T-cell (primary cell): ENCODE results near the gene CEP112. TPM values are rescaled to one million over a fixed set of nuclear protein-coding genes. Genes with fewer than 3 reads are reported as not detected.

Experiments used
- ATAC-seq, 4 experiments: fragments of 200-7000 bp in 3 of 4; fragments of 150-1000 bp in 1 of 4; cut with Tn5 transposase; replicated peaks in 1 of 4; 1 replicate in 3 of 4; 2 replicates in 1 of 4; pipeline ENCODE4 v1.10.0; 2021; ENCODE audit warnings: moderate library complexity in 3 of 4, mild to moderate bottlenecking in 2 of 4, moderate number of reproducible peaks in 1 of 4
- CTCF ChIA-PET, 2 donors: fragments of 300-600 bp; sonication (Branson Sonifier 250); formaldehyde crosslinking; loops; one replicate each; lab custom pipeline; 2022; ENCODE audit warnings: antibody characterized with exemption in 2 of 2; lab: Charles Lee
- POLR2A ChIA-PET, 2 donors: fragments of 300-600 bp; sonication (Branson Sonifier 250); formaldehyde crosslinking; loops; one replicate each; lab custom pipeline; 2022; ENCODE audit warnings: antibody characterized with exemption in 2 of 2; lab: Charles Lee
- DNase-seq, 35 experiments: peaks; one replicate each; pipeline versions ENCODE4 v3.0.0 to v3.0.0-alpha.2; 2013 to 2023
- H3K27ac ChIP-seq: one replicate; pipeline ENCODE4 v1.5.1; 2013; ENCODE audit warnings: low read length
- H3K27me3 ChIP-seq, 2 experiments: replicated peaks in 1 of 2; 1 replicate in 1 of 2; 2 replicates in 1 of 2; pipeline versions ENCODE4 v1.6.1 to v1.7.0; 2013; ENCODE audit warnings: low read length in 1 of 2, mixed read lengths in 1 of 2; ENCODE audit not compliant: control insufficient read depth in 2 of 2, insufficient read depth in 2 of 2; ENCODE audit errors: extremely low read depth in 1 of 2
- H3K36me3 ChIP-seq, 2 donors: 1 replicate in 1 of 2; 2 replicates in 1 of 2; pipeline versions ENCODE4 v1.6.1 to v1.7.0; 2013; ENCODE audit warnings: low read length in 1 of 2; ENCODE audit not compliant: control insufficient read depth in 2 of 2, insufficient read depth in 1 of 2; ENCODE audit errors: extremely low read depth in 1 of 2
- H3K4me1 ChIP-seq, 2 experiments: 1 replicate in 1 of 2; 2 replicates in 1 of 2; pipeline versions ENCODE4 v1.6.1 to v1.7.0; 2013; ENCODE audit warnings: low read length in 2 of 2, mixed read lengths in 1 of 2; ENCODE audit not compliant: insufficient read depth in 2 of 2, control insufficient read depth in 1 of 2; ENCODE audit errors: extremely low read depth in 1 of 2
- H3K4me3 ChIP-seq, 2 donors: 1 replicate in 1 of 2; 2 replicates in 1 of 2; pipeline versions ENCODE4 v1.5.1 to v1.7.0; 2013; ENCODE audit warnings: mild to moderate bottlenecking in 2 of 2, low read length in 1 of 2, moderate library complexity in 1 of 2; ENCODE audit not compliant: control insufficient read depth in 1 of 2; ENCODE audit errors: extremely low read depth in 1 of 2
- H3K9me3 ChIP-seq: 2 replicates; pipeline ENCODE4 v1.7.0; 2013
- H3K27ac Mint-ChIP-seq, 2 donors: one replicate each; pipeline ENCODE4 v1.8.0; 2020 to 2021; ENCODE audit warnings: mild to moderate bottlenecking in 2 of 2, mixed read lengths in 2 of 2
- H3K27me3 Mint-ChIP-seq, 2 donors: one replicate each; pipeline ENCODE4 v1.8.0; 2021 to 2022; ENCODE audit warnings: mixed read lengths in 2 of 2
- H3K36me3 Mint-ChIP-seq: one replicate; pipeline ENCODE4 v1.8.0; 2021; ENCODE audit warnings: mixed read lengths
- H3K4me1 Mint-ChIP-seq, 3 donors: one replicate each; pipeline ENCODE4 v1.8.0; 2020 to 2022; ENCODE audit warnings: mixed read lengths in 3 of 3, mild to moderate bottlenecking in 1 of 3
- H3K4me3 Mint-ChIP-seq, 3 donors: one replicate each; pipeline ENCODE4 v1.8.0; 2020 to 2022; ENCODE audit warnings: mild to moderate bottlenecking in 3 of 3, mixed read lengths in 3 of 3, moderate library complexity in 3 of 3
- H3K9me3 Mint-ChIP-seq, 3 donors: one replicate each; pipeline ENCODE4 v1.8.0; 2020 to 2022; ENCODE audit warnings: mixed read lengths in 3 of 3
- WGBS: methylation state at CpG from one replicate; pipeline ENCODE4 v1.1.5; 2013; ENCODE audit warnings: missing lambda C conversion rate; ENCODE audit not compliant: insufficient coverage; 5-methylcytosine and 5-hydroxymethylcytosine counted together
- total RNA-seq, 35 experiments: library from RNA in 6 of 35; stranded (reverse) in 6 of 35; fragments of 120-200 nt in 1 of 35; gene quantifications; one replicate each; pipeline versions ENCODE4 v1.2.1 to v1.2.4 and lab custom pipeline; 2013 to 2026

Gene CEP112
- total RNA-seq, 5 donors from 2014 or later (not counting 1 experiment from before 2014, with no cell fraction given) = 2.4 to 4.9 (median 4.5) TPM

- H3K27me3 ChIP-seq = no peaks in the 10 kb centered on the region
- no peaks in the 10 kb centered on the region for H3K4me1 ChIP-seq
- H3K9me3 ChIP-seq = no peaks in the 10 kb centered on the region
- H3K4me3 Mint-ChIP-seq = no peak overlapping the region
- H3K4me1 Mint-ChIP-seq = no peaks in the 10 kb centered on the region
- no peak overlapping the region for H3K27ac Mint-ChIP-seq
- CTCF ChIA-PET = no interaction called here
- no CpG with 5 or more reads among the region's 10 CpGs for WGBS
- ATAC-seq (no peak), DNase-seq (no peak)
- no peak overlapping the region for H3K4me3 ChIP-seq
- no peaks in the 10 kb centered on the region for H3K9me3 Mint-ChIP-seq
- H3K27ac ChIP-seq = no peak overlapping the region
- peaks cover 0 to 4% of the 10 kb centered on the region in 2 donors for H3K27me3 Mint-ChIP-seq
- H3K36me3 Mint-ChIP-seq = no peaks in the 10 kb centered on the region
- POLR2A ChIA-PET = interaction anchor here in 1 of 2 donors (0.5 kb wide), 1 partner anchor 77 kb away, joined by 4 read pairs; no protein-coding TSS in a partner anchor
- H3K36me3 ChIP-seq = no peaks in the 10 kb centered on the region
Measured at GRCh38 chr17:65902155-65902554, 289.8 kb downstream of the CEP112 start.

GRCh38 chr17:65901394-65901793 lies 290.5 kb downstream of the CEP112 start:
- Histone ChIP-seq H3K27me3 (no peaks in the 10 kb centered on the region), H3K27ac (no peak overlapping the region), H3K4me3 (no peak overlapping the region), H3K4me1 (no peaks in the 10 kb centered on the region), H3K36me3 (no peaks in the 10 kb centered on the region), H3K9me3 (no peaks in the 10 kb centered on the region)
- DNase-seq (no peak), ATAC-seq (no peak)
- ChIA-PET CTCF (no interaction called here), POLR2A (interaction anchor here in 1 of 2 donors (0.5 kb wide), 1 partner anchor 78 kb away, joined by 4 read pairs; no protein-coding TSS in a partner anchor)
- Mint-ChIP-seq H3K27me3 (peaks cover 0 to 4% of the 10 kb centered on the region in 2 donors), H3K9me3 (no peaks in the 10 kb centered on the region), H3K4me3 (no peak overlapping the region), H3K27ac (no peak overlapping the region), H3K36me3 (no peaks in the 10 kb centered on the region), H3K4me1 (no peaks in the 10 kb centered on the region)

DNA sequence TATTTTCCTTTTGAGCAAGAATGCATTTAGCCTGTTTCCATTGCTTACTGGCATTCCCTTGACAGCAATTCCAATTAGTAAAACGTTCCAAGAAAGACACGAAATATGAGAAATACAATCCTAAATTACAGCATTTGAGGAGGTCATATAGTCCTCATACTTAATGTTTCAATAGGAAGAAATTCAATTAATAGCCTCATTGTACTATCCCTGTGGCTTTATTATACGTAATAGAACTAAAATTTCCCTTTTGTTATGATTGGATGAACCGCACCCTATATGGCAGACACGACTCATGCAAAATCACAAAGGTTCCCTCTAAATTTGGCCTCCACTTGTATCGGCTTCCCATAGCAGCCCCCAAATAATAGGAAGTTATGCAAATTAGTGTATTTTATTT lies 291.7 kb downstream of the CEP112 start:
- ATAC-seq = no peak
- no CpG with 5 or more reads among the region's 6 CpGs for WGBS
- H3K4me3 Mint-ChIP-seq = no peak overlapping the region
- no peak overlapping the region for H3K27ac Mint-ChIP-seq
- H3K36me3 ChIP-seq = no peaks in the 10 kb centered on the region
- H3K4me3 ChIP-seq = no peak overlapping the region
- ChIA-PET CTCF (no interaction called here), POLR2A (no interaction called here)
- H3K4me1 Mint-ChIP-seq = no peaks in the 10 kb centered on the region
- H3K36me3 Mint-ChIP-seq = no peaks in the 10 kb centered on the region
- H3K27me3 ChIP-seq = no peaks in the 10 kb centered on the region
- DNase-seq = no peak
- H3K4me1 ChIP-seq = no peaks in the 10 kb centered on the region
- H3K9me3 Mint-ChIP-seq = no peaks in the 10 kb centered on the region
- H3K27ac ChIP-seq = no peak overlapping the region
- peaks cover 0 to 2% of the 10 kb centered on the region in 2 donors for H3K27me3 Mint-ChIP-seq
- no peaks in the 10 kb centered on the region for H3K9me3 ChIP-seq

DNA sequence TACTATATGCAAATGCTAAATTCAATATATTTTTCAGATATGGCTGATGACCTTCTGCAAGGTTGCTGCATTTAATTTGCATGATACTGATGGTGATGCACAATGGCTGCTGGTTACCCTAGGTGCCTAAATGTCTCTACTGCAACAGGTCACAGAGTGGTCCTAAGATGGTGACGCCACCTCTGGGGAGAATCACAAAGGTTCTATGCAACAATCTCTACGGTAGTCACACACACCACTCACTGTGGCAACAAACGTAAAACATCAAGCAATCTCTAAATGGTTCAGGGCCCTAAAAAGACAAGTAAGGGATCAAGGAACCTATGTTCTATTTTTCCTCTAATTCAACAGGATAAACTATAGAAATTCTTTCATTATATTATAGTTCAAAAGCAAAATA lies 293.3 kb downstream of the CEP112 start:
- Mint-ChIP-seq H3K27ac (no peak overlapping the region), H3K27me3 (no peaks in the 10 kb centered on the region), H3K4me3 (no peak overlapping the region), H3K36me3 (no peaks in the 10 kb centered on the region), H3K9me3 (no peaks in the 10 kb centered on the region), H3K4me1 (no peaks in the 10 kb centered on the region)
- CTCF ChIA-PET = no interaction called here
- no peaks in the 10 kb centered on the region for H3K36me3 ChIP-seq
- no peaks in the 10 kb centered on the region for H3K4me1 ChIP-seq
- H3K4me3 ChIP-seq = no peak overlapping the region
- no peak for ATAC-seq
- H3K27me3 ChIP-seq = no peaks in the 10 kb centered on the region
- WGBS = no CpG with 5 or more reads among the region's 3 CpGs
- no peaks in the 10 kb centered on the region for H3K9me3 ChIP-seq
- no peak for DNase-seq
- POLR2A ChIA-PET = no interaction called here
- H3K27ac ChIP-seq = no peak overlapping the region

GRCh38 chr17:65896889-65897288 lies 295.0 kb downstream of the CEP112 start:
- ChIA-PET POLR2A (no interaction called here), CTCF (no interaction called here)
- no peaks in the 10 kb centered on the region for H3K9me3 Mint-ChIP-seq
- H3K36me3 Mint-ChIP-seq = peaks cover 2% of the 10 kb centered on the region
- Histone ChIP-seq H3K9me3 (no peaks in the 10 kb centered on the region), H3K4me1 (no peaks in the 10 kb centered on the region), H3K4me3 (no peak overlapping the region), H3K27me3 (no peaks in the 10 kb centered on the region), H3K27ac (no peak overlapping the region), H3K36me3 (no peaks in the 10 kb centered on the region)
- no peaks in the 10 kb centered on the region for H3K27me3 Mint-ChIP-seq
- H3K4me1 Mint-ChIP-seq = no peaks in the 10 kb centered on the region
- H3K27ac Mint-ChIP-seq = no peak overlapping the region
- DNase-seq (no peak), ATAC-seq (no peak)
- H3K4me3 Mint-ChIP-seq = no peak overlapping the region

DNA sequence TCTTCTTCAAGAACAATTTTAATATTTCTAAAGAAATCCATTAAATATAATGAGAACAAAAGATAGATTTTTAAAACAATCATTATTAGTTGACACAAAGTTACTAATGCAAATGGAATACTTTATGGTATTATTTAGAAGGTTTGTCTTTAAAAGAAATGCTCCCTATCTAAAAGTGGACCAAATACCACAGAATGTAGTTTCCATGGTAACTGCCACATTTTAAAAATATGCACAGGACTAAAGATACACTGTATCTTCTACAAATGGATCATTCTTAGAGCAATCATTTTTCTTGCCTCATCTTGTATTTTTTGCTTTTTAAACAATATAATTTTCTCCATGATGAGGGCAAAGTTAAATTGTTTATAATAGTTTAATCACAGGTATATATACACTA lies 296.0 kb downstream of the CEP112 start:
- Mint-ChIP-seq H3K36me3 (peaks cover 2% of the 10 kb centered on the region), H3K27ac (no peak overlapping the region), H3K4me1 (no peaks in the 10 kb centered on the region), H3K4me3 (no peak overlapping the region), H3K9me3 (no peaks in the 10 kb centered on the region), H3K27me3 (no peaks in the 10 kb centered on the region)
- Histone ChIP-seq H3K36me3 (no peaks in the 10 kb centered on the region), H3K4me1 (no peaks in the 10 kb centered on the region), H3K9me3 (no peaks in the 10 kb centered on the region), H3K27me3 (no peaks in the 10 kb centered on the region), H3K27ac (no peak overlapping the region), H3K4me3 (no peak overlapping the region)
- no peak for ATAC-seq
- ChIA-PET POLR2A (no interaction called here), CTCF (no interaction called here)
- DNase-seq = no peak

GRCh38 chr17:65893692-65894279 lies 298.1 kb downstream of the CEP112 start:
- Histone ChIP-seq H3K9me3 (no peaks in the 10 kb centered on the region), H3K27me3 (no peaks in the 10 kb centered on the region), H3K27ac (no peak overlapping the region), H3K4me3 (no peak overlapping the region), H3K36me3 (no peaks in the 10 kb centered on the region), H3K4me1 (no peaks in the 10 kb centered on the region)
- ChIA-PET CTCF (no interaction called here), POLR2A (no interaction called here)
- DNase-seq (no peak), ATAC-seq (no peak)
- peaks cover 2% of the 10 kb centered on the region for H3K36me3 Mint-ChIP-seq
- no peaks in the 10 kb centered on the region for H3K27me3 Mint-ChIP-seq
- no peaks in the 10 kb centered on the region for H3K4me1 Mint-ChIP-seq
- no peak overlapping the region for H3K4me3 Mint-ChIP-seq
- no peak overlapping the region for H3K27ac Mint-ChIP-seq
- WGBS = no CpG with 5 or more reads among the region's 3 CpGs
- H3K9me3 Mint-ChIP-seq = no peaks in the 10 kb centered on the region
